Measurements from ENCODE around the gene UBE2L3. TPM values are rescaled to one million over a fixed set of nuclear protein-coding genes. Genes with fewer than 3 reads are reported as not detected.

UBE2L3 gene
- total RNA-seq, 2 donors from 2014 or later: 74.6 to 79.4 TPM

GRCh38 chr22:21633481-21633880, 66.0 kb downstream of the UBE2L3 start:
- peaks cover 15% of the 10 kb centered on the region for H3K27me3 Mint-ChIP-seq (ENCODE audit: insufficient read depth)

GRCh38 chr22:21634081-21634480, 66.6 kb downstream of the UBE2L3 start:
- no peaks in the 10 kb centered on the region for H3K4me1 ChIP-seq (ENCODE audit: control insufficient read depth, insufficient read depth, low read length)
- no peak for DNase-seq
- TF ChIP-seq CTCF (conservative IDR thresholded peaks at IDR 0.05): no peak
- H3K36me3 Mint-ChIP-seq (ENCODE audit: low read depth): no peaks in the 10 kb centered on the region
- H3K36me3 ChIP-seq (ENCODE audit: control insufficient read depth, insufficient read depth, low read length): no peaks in the 10 kb centered on the region
- H3K9me3 ChIP-seq (ENCODE audit: control insufficient read depth, low read length): no peaks in the 10 kb centered on the region
- no peak overlapping the region for H3K4me3 Mint-ChIP-seq
- peaks cover 15% of the 10 kb centered on the region for H3K27me3 Mint-ChIP-seq (ENCODE audit: insufficient read depth)
- H3K27me3 ChIP-seq (ENCODE audit: control insufficient read depth, insufficient read depth, low read length, poor library complexity, severe bottlenecking): no peaks in the 10 kb centered on the region
- H3K27ac Mint-ChIP-seq: no peak overlapping the region
- WGBS, 2 experiments (ENCODE audit: insufficient coverage in 1 of 2, insufficient read length in 1 of 2): 92 to 93% methylated on average over 4 to 16 of the region's 16 CpGs
- H3K9ac ChIP-seq (ENCODE audit: extremely low read depth, low read length, poor library complexity, severe bottlenecking): no peak overlapping the region
- H3K9me3 Mint-ChIP-seq: no peaks in the 10 kb centered on the region
- no peak overlapping the region for H3K27ac ChIP-seq (ENCODE audit: low read depth, low read length)
- no peaks in the 10 kb centered on the region for H3K4me1 Mint-ChIP-seq
- H3K4me3 ChIP-seq (ENCODE audit: low read length): no peak overlapping the region

More at GRCh38 chr22:21633481-21633880, 66.0 kb downstream of the UBE2L3 start:
- Mint-ChIP-seq H3K4me3 (no peak overlapping the region), H3K36me3 (ENCODE audit: low read depth) (no peaks in the 10 kb centered on the region), H3K4me1 (no peaks in the 10 kb centered on the region), H3K27ac (no peak overlapping the region), H3K9me3 (no peaks in the 10 kb centered on the region)
- H3K9me3 ChIP-seq (ENCODE audit: control insufficient read depth, low read length): no peaks in the 10 kb centered on the region
- no peak overlapping the region for H3K9ac ChIP-seq (ENCODE audit: extremely low read depth, low read length, poor library complexity, severe bottlenecking)
- no peak for DNase-seq
- 92 to 95% methylated on average over 4 of the region's 4 CpGs for WGBS, 2 experiments (ENCODE audit: insufficient coverage in 1 of 2, insufficient read length in 1 of 2)
- no peak for TF ChIP-seq CTCF (conservative IDR thresholded peaks at IDR 0.05)
- H3K4me3 ChIP-seq (ENCODE audit: low read length): no peak overlapping the region
- no peak overlapping the region for H3K27ac ChIP-seq (ENCODE audit: low read depth, low read length)
- H3K36me3 ChIP-seq (ENCODE audit: control insufficient read depth, insufficient read depth, low read length): no peaks in the 10 kb centered on the region
- no peaks in the 10 kb centered on the region for H3K27me3 ChIP-seq (ENCODE audit: control insufficient read depth, insufficient read depth, low read length, poor library complexity, severe bottlenecking)
- H3K4me1 ChIP-seq (ENCODE audit: control insufficient read depth, insufficient read depth, low read length): no peaks in the 10 kb centered on the region

GRCh38 chr22:21634844-21635243, 67.3 kb downstream of the UBE2L3 start:
- no peaks in the 10 kb centered on the region for H3K4me1 ChIP-seq (ENCODE audit: control insufficient read depth, insufficient read depth, low read length)
- no peak for TF ChIP-seq CTCF (conservative IDR thresholded peaks at IDR 0.05)
- WGBS, 2 experiments (ENCODE audit: insufficient coverage in 1 of 2, insufficient read length in 1 of 2): 91 to 93% methylated on average over 9 to 19 of the region's 19 CpGs
- no peaks in the 10 kb centered on the region for H3K9me3 ChIP-seq (ENCODE audit: control insufficient read depth, low read length)
- no peaks in the 10 kb centered on the region for H3K27me3 ChIP-seq (ENCODE audit: control insufficient read depth, insufficient read depth, low read length, poor library complexity, severe bottlenecking)
- Mint-ChIP-seq H3K4me3 (no peak overlapping the region), H3K9me3 (no peaks in the 10 kb centered on the region), H3K27ac (no peak overlapping the region), H3K36me3 (ENCODE audit: low read depth) (no peaks in the 10 kb centered on the region), H3K4me1 (peaks cover 6% of the 10 kb centered on the region), H3K27me3 (ENCODE audit: insufficient read depth) (peaks cover 17% of the 10 kb centered on the region)
- no peak overlapping the region for H3K9ac ChIP-seq (ENCODE audit: extremely low read depth, low read length, poor library complexity, severe bottlenecking)
- no peak overlapping the region for H3K4me3 ChIP-seq (ENCODE audit: low read length)
- no peak for DNase-seq
- no peaks in the 10 kb centered on the region for H3K36me3 ChIP-seq (ENCODE audit: control insufficient read depth, insufficient read depth, low read length)
- no peak overlapping the region for H3K27ac ChIP-seq (ENCODE audit: low read depth, low read length)

Measured in endodermal cell (in vitro differentiated cells).